MM.1S (cell line): ENCODE measurements around the gene PODXL2.

Experiments
- EZH2 ChIP-seq: fragments of 300-600 bp; sonication (generic); optimal IDR thresholded peaks from 2 replicates; pipeline ENCODE3; 2017; ENCODE audit warnings: low read depth, mild to moderate bottlenecking, antibody characterized with exemption, low read length, mixed read lengths
- EZH2phosphoT487 ChIP-seq: fragments of 300-600 bp; sonication (generic); IDR thresholded peaks from 2 replicates; pipeline ENCODE4 v1.6.1; 2018; ENCODE audit warnings: antibody characterized with exemption, low read length
- TF ChIP-seq, protein P1 (sequence below): fragments of 300-600 bp; sonication (generic); IDR thresholded peaks from 2 replicates; pipeline ENCODE4 v1.5.1; 2016; ENCODE audit warnings: antibody characterized with exemption, low read length, mixed read lengths

DNA sequence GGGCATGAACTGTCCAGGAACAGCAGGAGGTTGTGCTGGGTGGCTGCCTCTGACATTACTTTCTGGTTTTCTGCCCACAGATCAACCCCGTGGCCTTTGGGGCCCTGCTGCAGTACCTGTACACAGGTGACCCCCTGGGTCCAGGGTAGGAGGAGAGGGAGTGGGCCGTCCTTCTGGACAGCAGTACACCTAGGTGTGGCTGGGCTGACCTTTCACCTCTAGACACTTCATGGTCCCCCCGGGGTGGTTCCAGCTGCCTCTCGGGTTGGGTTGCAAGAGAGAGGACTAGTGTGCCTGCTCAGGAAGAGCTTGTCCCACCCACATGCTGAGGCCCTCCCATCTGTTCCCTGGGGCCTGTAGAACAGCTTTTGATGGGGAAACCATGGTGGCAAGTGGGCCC lies 47.5 kb downstream of the PODXL2 start:
- TF ChIP-seq, protein P1, sequence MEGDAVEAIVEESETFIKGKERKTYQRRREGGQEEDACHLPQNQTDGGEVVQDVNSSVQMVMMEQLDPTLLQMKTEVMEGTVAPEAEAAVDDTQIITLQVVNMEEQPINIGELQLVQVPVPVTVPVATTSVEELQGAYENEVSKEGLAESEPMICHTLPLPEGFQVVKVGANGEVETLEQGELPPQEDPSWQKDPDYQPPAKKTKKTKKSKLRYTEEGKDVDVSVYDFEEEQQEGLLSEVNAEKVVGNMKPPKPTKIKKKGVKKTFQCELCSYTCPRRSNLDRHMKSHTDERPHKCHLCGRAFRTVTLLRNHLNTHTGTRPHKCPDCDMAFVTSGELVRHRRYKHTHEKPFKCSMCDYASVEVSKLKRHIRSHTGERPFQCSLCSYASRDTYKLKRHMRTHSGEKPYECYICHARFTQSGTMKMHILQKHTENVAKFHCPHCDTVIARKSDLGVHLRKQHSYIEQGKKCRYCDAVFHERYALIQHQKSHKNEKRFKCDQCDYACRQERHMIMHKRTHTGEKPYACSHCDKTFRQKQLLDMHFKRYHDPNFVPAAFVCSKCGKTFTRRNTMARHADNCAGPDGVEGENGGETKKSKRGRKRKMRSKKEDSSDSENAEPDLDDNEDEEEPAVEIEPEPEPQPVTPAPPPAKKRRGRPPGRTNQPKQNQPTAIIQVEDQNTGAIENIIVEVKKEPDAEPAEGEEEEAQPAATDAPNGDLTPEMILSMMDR: no peak
- TF ChIP-seq EZH2 (no peak), EZH2phosphoT487 (no peak)
